ENCODE data around the gene PCDH15. TPM values are rescaled to one million over a fixed set of nuclear protein-coding genes. Genes with fewer than 3 reads are reported as not detected.

Gene PCDH15
- total and polyA plus RNA-seq, 9 of the 15 experiments (the other 6 are each of a cell fraction or from before 2014, with no cell fraction given), result not detected

GRCh38 chr10:53997953-53998352, 803.1 kb downstream of the PCDH15 start:
- H3K4me2 ChIP-seq (ENCODE audit: insufficient read depth, low read length), result no peak overlapping the region
- no peak overlapping the region for H2AFZ ChIP-seq (ENCODE audit: low read depth, low read length)
- no peaks in the 10 kb centered on the region for H3K79me2 ChIP-seq (ENCODE audit: control insufficient read depth, insufficient read depth, low read length)
- H3K4me1 ChIP-seq (replicated peaks in 1 of 2; ENCODE audit: control insufficient read depth in 2 of 2, insufficient read depth in 2 of 2, low read length in 2 of 2), result no peaks in the 10 kb centered on the region
- no peaks in the 10 kb centered on the region for H3K36me3 ChIP-seq (ENCODE audit: control insufficient read depth, insufficient read depth, low read length)
- no peaks in the 10 kb centered on the region for H3K27me3 ChIP-seq (ENCODE audit: control insufficient read depth in 2 of 2, insufficient read depth in 2 of 2, low read length in 2 of 2)
- in situ Hi-C loops (cut with MboI) (no loop called here), intact Hi-C loops (cut with micrococcal nuclease) (no loop called here)
- BruUV-seq (replicated peaks), result no TSS peak
- H3K27ac ChIP-seq (ENCODE audit: extremely low read depth, low read depth, low read length), result no peak overlapping the region
- H3K9me3 ChIP-seq (replicated peaks; ENCODE audit: control insufficient read depth, insufficient read depth, low read depth, low read length), result no peaks in the 10 kb centered on the region
- TF ChIP-seq CREB3 (tag; conservative IDR thresholded peaks at IDR 0.05; ENCODE audit: low read depth) (no peak), SRSF9 (IDR thresholded peaks at IDR 0.05; ENCODE audit: borderline replicate concordance, low read depth, low read length) (no peak), ZNF445 (CRISPR knock-in tag; IDR thresholded peaks at IDR 0.05; ENCODE audit: low read depth) (no peak), GTF2F1 (IDR thresholded peaks at IDR 0.05; ENCODE audit: low read depth, low read length) (no peak), ZNF316 (IDR thresholded peaks at IDR 0.05) (no peak), TFE3 (CRISPR knock-in tag; IDR thresholded peaks at IDR 0.05) (no peak), MAX (CRISPR knock-in tag; IDR thresholded peaks at IDR 0.05) (no peak), SMARCC2 (IDR thresholded peaks at IDR 0.05; ENCODE audit: low read depth) (no peak), IRF9 (tag; IDR thresholded peaks at IDR 0.05) (no peak), ZNF589 (CRISPR knock-in tag; IDR thresholded peaks at IDR 0.05; ENCODE audit: low read depth) (no peak), ZNF253 (CRISPR knock-in tag; conservative IDR thresholded peaks at IDR 0.05) (no peak), POLR2A (conservative IDR thresholded peaks at IDR 0.05) (no peak), RBM22 (IDR thresholded peaks at IDR 0.05; ENCODE audit: low read depth, low read length, poor library complexity, severe bottlenecking) (no peak), FIP1L1 (IDR thresholded peaks at IDR 0.05; ENCODE audit: low read depth, low read length, poor library complexity, severe bottlenecking) (no peak), TRIM24 (IDR thresholded peaks at IDR 0.05) (no peak), SPI1 (IDR thresholded peaks at IDR 0.05; ENCODE audit: borderline replicate concordance, low read depth, low read length) (no peak), THAP12 (CRISPR knock-in tag; IDR thresholded peaks at IDR 0.05) (no peak), ZNF175 (CRISPR knock-in tag; IDR thresholded peaks at IDR 0.05; ENCODE audit: low read depth) (no peak)
- no peak for ATAC-seq
- ChIA-PET POLR2A (no interaction called here), CTCF (ENCODE audit: low intra/inter-chr PET ratio) (no interaction called here)
- no peaks in the 10 kb centered on the region for H3K9me1 ChIP-seq (ENCODE audit: control insufficient read depth, insufficient read depth, low read length)
- H3K9ac ChIP-seq (ENCODE audit: insufficient read depth in 1 of 2, low read depth in 2 of 2, low read length in 2 of 2), result no peak overlapping the region
- H4K20me1 ChIP-seq (replicated peaks; ENCODE audit: control insufficient read depth, insufficient read depth, low read length), result no peaks in the 10 kb centered on the region
- WGBS (ENCODE audit: insufficient coverage, low coverage, missing lambda C conversion rate), result 0% methylated on average over 2 of the region's 2 CpGs
- no peak overlapping the region for H3K4me3 ChIP-seq
- DNase-seq (ENCODE audit: extremely low read depth in 1 of 4, low spot score in 3 of 4), result no peak
- FAIRE-seq, result no peak

All from K562 (cell line).